SU-DHL-6 (cell line): ENCODE results near the gene AREL1.

Experiments used
- H2AFZ ChIP-seq: fragments of 200-600 bp; sonication (generic); 2 replicates; pipeline ENCODE4 v1.6.1; 2014; ENCODE audit warnings: low read depth, mild to moderate bottlenecking, moderate library complexity, mixed read lengths, antibody characterized with exemption, low read length; ENCODE audit not compliant: severe bottlenecking
- H3F3A ChIP-seq: fragments of 200-600 bp; shearing (Covaris generic); 2 replicates; pipeline ENCODE4 v1.6.0; 2016; ENCODE audit warnings: antibody characterized with exemption, mild to moderate bottlenecking; ENCODE audit not compliant: insufficient read depth
- H3K27ac ChIP-seq: fragments of 200-600 bp; sonication (generic); 2 replicates; pipeline ENCODE4 v1.5.1; 2016; ENCODE audit warnings: low read depth, mild to moderate bottlenecking, low read length, moderate library complexity, mixed read lengths
- H3K27me3 ChIP-seq: fragments of 200-600 bp; sonication (generic), shearing (Covaris generic); 2 replicates; pipeline ENCODE4 v1.6.0; 2014; ENCODE audit warnings: mild to moderate bottlenecking, low read length
- H3K36me3 ChIP-seq: fragments of 200-600 bp; sonication (generic); 2 replicates; pipeline ENCODE4 v1.6.1; 2014; ENCODE audit warnings: mild to moderate bottlenecking, low read length, mixed read lengths
- H3K4me2 ChIP-seq: fragments of 300-600, 200-600 bp; shearing (Covaris generic), sonication (generic); 2 replicates; pipeline ENCODE4 v1.6.0; 2014; ENCODE audit warnings: low read length, low read depth, mild to moderate bottlenecking; ENCODE audit not compliant: poor library complexity, severe bottlenecking
- H3K4me3 ChIP-seq: fragments of 200-600 bp; sonication (generic); 2 replicates; pipeline ENCODE4 v1.5.1; 2014; ENCODE audit warnings: antibody characterized with exemption, low read length, mild to moderate bottlenecking, mixed read lengths; ENCODE audit not compliant: insufficient read depth, poor library complexity, severe bottlenecking
- H3K79me2 ChIP-seq: fragments of 200-600 bp; sonication (generic); 2 replicates; pipeline ENCODE4 v1.6.1; 2014; ENCODE audit warnings: mild to moderate bottlenecking, low read length, moderate library complexity; ENCODE audit not compliant: insufficient read depth
- H3K9ac ChIP-seq: fragments of 200-600 bp; sonication (generic); 2 replicates; pipeline ENCODE4 v1.7.0; 2014; ENCODE audit warnings: mild to moderate bottlenecking, low read length
- H3K9me2 ChIP-seq: fragments of 200-600 bp; sonication (generic); replicated peaks from 2 replicates; pipeline ENCODE4 v1.6.1; 2014; ENCODE audit warnings: low read length; ENCODE audit not compliant: insufficient read depth
- H3K9me3 ChIP-seq: fragments of 200-600 bp; sonication (generic); 2 replicates; pipeline ENCODE4 v1.6.1; 2014; ENCODE audit warnings: low read length, mixed read lengths; ENCODE audit not compliant: insufficient read depth
- H4K20me1 ChIP-seq: fragments of 200-600 bp; sonication (generic); 2 replicates; pipeline ENCODE4 v1.6.1; 2014; ENCODE audit warnings: low read depth, mild to moderate bottlenecking, antibody characterized with exemption, low read length, moderate library complexity, mixed read lengths
- CTCF ChIP-seq: fragments of 200-600 bp; sonication (generic); IDR thresholded peaks from one replicate; pipeline ENCODE4 v1.5.1; 2017; ENCODE audit warnings: antibody characterized with exemption, mild to moderate bottlenecking, low read length, moderate library complexity; ENCODE audit not compliant: insufficient read depth, poor library complexity, severe bottlenecking
- EZH2phosphoT487 ChIP-seq: fragments of 200-600 bp; sonication (generic), shearing (Covaris generic); conservative IDR thresholded peaks from 2 replicates; pipeline ENCODE4 v1.6.1; 2018; ENCODE audit warnings: mild to moderate bottlenecking, antibody characterized with exemption, low read length, moderate library complexity, mixed read lengths

AREL1 gene

GRCh38 chr14:74645756-74646470 is 67.0 kb downstream of the AREL1 start:
- Histone ChIP-seq H3K9me2 (no peaks in the 10 kb centered on the region), H3F3A (no peaks in the 10 kb centered on the region), H3K4me2 (no peak overlapping the region), H3K9ac (no peak overlapping the region), H3K27me3 (no peaks in the 10 kb centered on the region), H3K36me3 (no peaks in the 10 kb centered on the region), H3K9me3 (no peaks in the 10 kb centered on the region), H3K79me2 (no peaks in the 10 kb centered on the region), H4K20me1 (no peaks in the 10 kb centered on the region), H2AFZ (no peak overlapping the region), H3K4me3 (no peak overlapping the region), H3K27ac (no peak overlapping the region)
- TF ChIP-seq CTCF, result no peak
- no peak for TF ChIP-seq EZH2phosphoT487

- Histone ChIP-seq H3K9me2 (no peaks in the 10 kb centered on the region), H3K9me3 (no peaks in the 10 kb centered on the region), H3K36me3 (no peaks in the 10 kb centered on the region), H3K9ac (no peak overlapping the region), H2AFZ (no peak overlapping the region), H3K27ac (no peak overlapping the region), H3K4me2 (no peak overlapping the region), H3K4me3 (no peak overlapping the region), H3F3A (no peaks in the 10 kb centered on the region), H3K27me3 (no peaks in the 10 kb centered on the region), H4K20me1 (no peaks in the 10 kb centered on the region), H3K79me2 (no peaks in the 10 kb centered on the region)
- TF ChIP-seq CTCF, result no peak
- TF ChIP-seq EZH2phosphoT487, result no peak
These were observed 67.6 kb downstream of the AREL1 start for GRCh38 chr14:74645244-74645643.

GRCh38 chr14:74641601-74642391 is 71.1 kb downstream of the AREL1 start:
- Histone ChIP-seq H3F3A (no peaks in the 10 kb centered on the region), H3K79me2 (no peaks in the 10 kb centered on the region), H3K9me3 (no peaks in the 10 kb centered on the region), H3K27me3 (no peaks in the 10 kb centered on the region), H3K9ac (no peak overlapping the region), H3K4me2 (no peak overlapping the region), H4K20me1 (no peaks in the 10 kb centered on the region), H3K4me3 (no peak overlapping the region), H3K36me3 (no peaks in the 10 kb centered on the region), H3K9me2 (no peaks in the 10 kb centered on the region), H2AFZ (no peak overlapping the region), H3K27ac (no peak overlapping the region)
- TF ChIP-seq EZH2phosphoT487, result no peak
- no peak for TF ChIP-seq CTCF
